Measurements from ENCODE around the gene CH25H.
A peak's percentile ranks its signal among the peaks of the same experiment; 100 is the strongest.
"Not testable (repeated sequence)": the region's sequence is repeated elsewhere in the genome, so short reads cannot be mapped to it uniquely, and the experiment has no call there.

Gene CH25H

GRCh38 chr10:89189211-89189734 is 17.8 kb downstream of the CH25H start:
- no peak for DNase-seq

DNA sequence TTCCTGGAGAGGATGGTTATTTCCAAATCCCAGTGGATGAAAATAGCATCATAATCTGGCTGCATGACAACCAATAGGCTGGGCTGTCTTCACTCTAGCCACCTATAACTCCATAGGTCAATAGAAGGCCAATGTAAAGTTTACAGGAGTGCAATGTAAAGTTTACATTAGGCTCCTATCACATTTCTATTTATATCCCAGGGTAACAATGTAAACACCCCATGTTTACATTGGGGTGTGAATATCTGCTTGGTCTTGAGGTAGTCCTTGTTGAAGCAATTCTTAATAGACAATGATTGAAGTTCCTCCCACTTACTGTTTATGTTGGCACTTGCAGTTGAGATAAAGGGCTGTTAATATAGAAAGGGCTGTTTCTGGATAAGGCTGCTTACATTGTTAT is 21.5 kb downstream of the CH25H start:
- no peak for DNase-seq

DNA sequence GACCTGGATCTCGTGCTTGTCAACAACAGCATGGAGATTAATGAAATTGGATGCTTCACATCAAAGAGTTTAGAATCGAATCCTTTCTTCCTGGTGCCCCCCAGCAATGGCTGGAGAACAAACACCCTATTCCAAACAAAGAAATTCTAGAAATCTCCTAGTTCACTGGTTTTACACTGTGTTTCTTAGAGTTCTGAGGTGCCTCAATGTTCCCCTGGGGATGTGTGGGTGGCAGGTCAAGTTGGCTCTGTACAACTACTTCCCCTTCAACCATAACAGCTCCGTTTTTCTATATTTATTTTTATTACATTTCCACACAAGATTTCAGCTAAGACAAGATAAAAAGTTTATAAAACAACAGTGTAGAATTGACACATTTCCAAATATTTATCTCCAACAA is 22.5 kb downstream of the CH25H start:
- DNase-seq = no peak

DNA sequence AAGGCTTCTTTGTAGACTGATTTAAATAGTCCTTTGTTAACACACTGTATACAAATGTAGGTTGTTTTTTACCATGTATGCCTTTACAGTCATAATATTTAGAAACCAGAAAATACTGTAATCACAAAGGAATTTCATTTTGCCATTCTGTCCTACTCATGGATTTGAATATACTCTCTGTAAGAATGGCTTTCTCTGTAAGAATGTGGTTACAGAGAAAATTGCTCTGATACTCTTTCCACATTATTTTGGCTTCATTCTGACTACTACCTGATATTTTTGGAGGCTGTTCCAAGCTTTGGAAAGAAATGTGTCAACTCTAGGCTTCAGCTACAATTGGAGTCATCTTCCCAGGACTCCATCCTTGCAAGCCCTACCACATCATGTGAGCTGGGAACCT is 23.5 kb downstream of the CH25H start:
- DNase-seq = no peak

GRCh38 chr10:89182894-89183293 is 24.2 kb downstream of the CH25H start:
- no peak for DNase-seq

DNA sequence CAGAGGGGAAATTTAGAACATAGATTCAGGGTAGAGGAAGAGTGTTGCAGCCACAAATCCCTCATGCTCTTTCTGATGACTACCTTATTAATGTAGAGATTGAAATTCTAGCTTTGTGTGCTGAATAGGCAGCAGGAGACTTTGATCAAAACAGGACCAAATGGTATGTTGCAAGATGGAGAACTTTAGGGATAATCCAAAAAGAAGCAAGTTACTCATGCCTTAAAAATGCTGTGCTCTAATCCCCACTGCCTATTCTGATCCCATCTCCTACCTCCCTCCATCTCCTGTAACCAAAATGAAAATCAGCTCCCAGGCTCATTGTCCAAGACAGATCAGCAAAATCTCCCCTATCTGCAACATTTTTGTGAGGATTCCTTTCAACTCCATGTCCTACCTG is 31.3 kb downstream of the CH25H start:
- no peak for DNase-seq

GRCh38 chr10:89173075-89173474 is 34.0 kb downstream of the CH25H start:
- DNase-seq = no peak

GRCh38 chr10:89171996-89172395 is 35.1 kb downstream of the CH25H start:
- DNase-seq = no peak

DNA sequence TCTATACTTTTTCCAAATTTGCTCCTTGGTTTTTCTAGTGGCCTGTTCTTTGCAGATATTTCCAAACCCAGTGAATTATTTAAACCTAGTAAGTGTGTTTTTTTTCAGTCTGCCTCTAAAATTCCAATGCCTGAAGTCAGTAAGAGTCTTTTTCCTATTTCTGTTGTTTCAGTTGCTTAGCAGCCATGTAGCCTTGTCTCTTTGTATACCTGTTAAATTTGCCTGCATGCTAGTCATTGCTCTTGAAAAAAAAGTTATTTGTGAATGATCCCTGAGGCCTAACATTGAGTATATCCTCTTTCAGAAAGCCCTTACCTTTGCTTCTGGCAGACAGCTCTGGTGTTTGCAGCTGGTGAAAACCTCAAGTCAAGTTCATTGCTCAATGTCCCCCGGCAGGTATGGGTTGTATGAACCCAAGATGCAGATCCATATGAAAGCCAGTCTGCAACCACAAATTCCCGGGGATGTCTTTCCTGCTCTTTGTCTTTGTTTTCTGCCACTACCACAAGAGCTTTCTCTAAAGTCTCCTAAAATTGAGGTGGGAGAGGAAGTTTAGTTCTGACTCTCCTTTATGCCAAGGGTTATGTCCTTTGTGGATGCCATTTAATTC is 35.7 kb downstream of the CH25H start:
- no peak for DNase-seq

GRCh38 chr10:89168354-89168900 is 38.7 kb downstream of the CH25H start:
- not testable (repeated sequence) for DNase-seq

DNA sequence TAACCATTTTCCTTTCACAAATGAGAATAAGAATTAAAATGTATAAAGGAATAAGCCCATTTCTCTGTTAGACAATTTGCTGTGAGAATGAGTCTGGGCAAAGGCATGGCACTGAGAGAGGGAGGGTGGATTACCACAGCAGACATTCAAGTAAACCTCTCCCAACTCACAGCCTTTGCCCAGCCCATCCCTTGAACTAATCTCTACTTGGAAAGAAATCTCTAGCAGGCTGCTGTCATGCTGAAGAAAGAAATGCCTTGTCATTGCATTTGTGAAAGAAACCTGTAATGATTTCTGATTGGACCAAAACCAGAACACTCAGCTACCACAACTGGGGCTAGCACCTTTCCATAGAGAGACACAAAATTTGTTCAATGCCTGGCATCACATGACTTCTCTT is 39.2 kb downstream of the CH25H start:
- DNase-seq = no peak

DNA sequence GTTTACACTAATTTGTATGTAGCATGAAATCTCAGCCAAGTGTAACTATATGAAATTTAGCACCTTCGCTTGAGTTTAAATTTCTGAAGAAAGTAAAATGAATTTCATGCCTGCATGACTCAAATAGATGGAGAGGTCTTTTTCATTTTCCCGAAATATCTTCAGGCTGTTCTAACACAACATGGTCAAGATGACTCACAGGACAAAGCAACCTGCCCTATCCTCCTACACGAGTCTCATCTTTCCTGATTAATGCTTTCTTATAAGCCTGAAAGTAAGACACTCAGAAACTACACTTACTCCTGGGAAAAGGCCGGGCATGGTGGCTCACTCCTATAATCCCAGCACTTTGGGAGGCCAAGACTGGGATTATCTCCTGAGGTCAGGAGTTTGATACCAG is 41.2 kb downstream of the CH25H start:
- DNase-seq = no peak

GRCh38 chr10:89164920-89165319 is 42.2 kb downstream of the CH25H start:
- no peak for DNase-seq

GRCh38 chr10:89164080-89164479 is 43.0 kb downstream of the CH25H start:
- no peak for DNase-seq

GRCh38 chr10:89163265-89163995 is 43.7 kb downstream of the CH25H start:
- peak; percentile 27 for DNase-seq

DNA sequence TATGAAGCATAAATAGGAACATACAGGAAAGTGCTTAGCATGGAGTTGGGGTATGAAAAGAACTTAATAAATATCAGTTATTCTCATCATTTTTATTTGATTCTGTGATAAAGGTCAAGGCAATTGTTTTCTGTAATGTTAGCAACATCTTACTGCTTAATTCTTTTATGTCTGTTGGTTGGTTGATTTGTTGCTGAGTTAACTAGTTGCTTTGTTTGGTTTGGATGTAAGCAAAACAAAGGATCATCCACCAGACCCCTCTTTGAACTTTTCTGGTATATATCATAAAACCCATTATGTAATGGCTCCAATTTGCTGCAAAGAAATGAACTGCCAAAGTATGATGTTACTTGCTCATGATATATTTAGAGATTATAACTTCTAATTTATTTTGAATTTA is 44.5 kb downstream of the CH25H start:
- no peak for DNase-seq

- DNase-seq = no peak
These were observed 46.8 kb downstream of the CH25H start for GRCh38 chr10:89160339-89160738.

DNA sequence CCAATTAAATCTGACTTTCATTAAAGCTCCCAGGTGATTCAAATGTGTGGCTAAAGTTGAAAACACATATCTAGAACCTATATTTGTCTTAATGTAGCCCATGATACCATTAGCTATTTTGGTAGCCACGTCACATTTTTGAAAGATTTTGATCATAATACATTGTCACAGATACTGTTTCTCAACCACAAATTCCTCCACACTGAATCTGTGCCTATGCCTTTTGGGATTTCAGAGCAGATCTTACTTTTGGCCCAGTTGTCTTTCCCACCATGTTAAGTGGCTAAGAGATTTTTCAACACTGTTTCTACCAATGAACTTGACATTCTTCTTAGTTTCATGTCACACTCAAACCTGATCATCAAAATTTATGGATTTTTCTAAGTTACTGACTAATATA is 47.4 kb downstream of the CH25H start:
- DNase-seq = no peak

GRCh38 chr10:89159316-89159715 is 47.8 kb downstream of the CH25H start:
- DNase-seq = no peak

DNA sequence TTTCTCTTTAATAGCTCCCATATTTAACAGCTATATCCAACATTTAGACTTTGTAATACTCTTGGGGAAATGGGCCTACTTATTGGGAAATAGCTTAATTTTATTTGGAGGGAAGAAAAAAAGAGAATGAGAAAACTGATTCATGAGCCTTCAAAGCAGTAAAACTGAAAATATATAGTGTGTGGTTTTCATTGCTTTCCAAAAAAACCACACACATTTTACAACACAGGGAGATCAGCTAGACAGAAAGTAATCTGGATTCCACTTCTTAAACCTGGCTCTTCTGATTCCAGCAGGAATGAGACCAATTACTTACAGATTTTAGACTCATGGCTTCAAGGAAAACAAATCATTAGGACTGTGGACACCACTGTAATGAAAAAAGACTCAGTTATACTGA is 48.7 kb downstream of the CH25H start:
- DNase-seq = no peak

GRCh38 chr10:89156161-89156835 is 50.8 kb downstream of the CH25H start:
- DNase-seq = no peak

Measured in activated effector memory CD4-positive, alpha-beta T cell treated with Interleukin-2 at 50 U/mL for 16 hours (primary cell).